ENCODE results near the gene KIRREL1. TPM values are rescaled to one million over a fixed set of nuclear protein-coding genes. Genes with fewer than 3 reads are reported as not detected.

The KIRREL1 gene
- total RNA-seq, 2 donors from 2014 or later, result 22.8 to 26.5 TPM

DNA sequence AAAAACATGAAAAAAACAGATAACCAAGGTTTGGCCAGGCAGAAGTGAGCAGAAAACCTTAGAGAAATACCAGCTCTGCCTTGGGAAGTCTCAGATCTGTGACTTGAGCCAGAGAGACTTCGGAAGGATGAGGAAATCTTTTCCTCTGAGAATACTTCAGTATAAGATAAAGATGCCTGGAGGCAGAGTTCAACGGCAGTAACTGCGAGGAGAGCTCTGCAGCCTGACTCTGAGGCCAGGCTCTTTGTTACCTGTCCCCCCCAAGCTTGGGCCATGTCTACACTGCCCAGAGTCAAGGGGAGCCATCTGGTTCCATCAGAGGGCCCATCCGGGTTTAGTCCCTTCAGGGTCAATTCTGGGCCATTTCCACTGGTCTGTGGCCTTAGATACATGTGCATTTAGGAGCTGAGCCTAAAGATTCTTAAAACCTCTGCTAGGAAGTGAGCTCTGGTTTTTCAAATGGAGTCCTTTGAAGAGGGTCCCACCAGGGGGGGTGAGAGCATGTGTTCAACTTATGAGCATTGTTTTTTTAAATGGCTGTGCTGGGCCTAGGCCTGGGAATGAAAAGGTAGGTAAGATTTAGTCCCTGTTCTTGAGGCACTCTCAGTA lies 8.7 kb downstream of the KIRREL1 start:
- TF ChIP-seq, protein P1, sequence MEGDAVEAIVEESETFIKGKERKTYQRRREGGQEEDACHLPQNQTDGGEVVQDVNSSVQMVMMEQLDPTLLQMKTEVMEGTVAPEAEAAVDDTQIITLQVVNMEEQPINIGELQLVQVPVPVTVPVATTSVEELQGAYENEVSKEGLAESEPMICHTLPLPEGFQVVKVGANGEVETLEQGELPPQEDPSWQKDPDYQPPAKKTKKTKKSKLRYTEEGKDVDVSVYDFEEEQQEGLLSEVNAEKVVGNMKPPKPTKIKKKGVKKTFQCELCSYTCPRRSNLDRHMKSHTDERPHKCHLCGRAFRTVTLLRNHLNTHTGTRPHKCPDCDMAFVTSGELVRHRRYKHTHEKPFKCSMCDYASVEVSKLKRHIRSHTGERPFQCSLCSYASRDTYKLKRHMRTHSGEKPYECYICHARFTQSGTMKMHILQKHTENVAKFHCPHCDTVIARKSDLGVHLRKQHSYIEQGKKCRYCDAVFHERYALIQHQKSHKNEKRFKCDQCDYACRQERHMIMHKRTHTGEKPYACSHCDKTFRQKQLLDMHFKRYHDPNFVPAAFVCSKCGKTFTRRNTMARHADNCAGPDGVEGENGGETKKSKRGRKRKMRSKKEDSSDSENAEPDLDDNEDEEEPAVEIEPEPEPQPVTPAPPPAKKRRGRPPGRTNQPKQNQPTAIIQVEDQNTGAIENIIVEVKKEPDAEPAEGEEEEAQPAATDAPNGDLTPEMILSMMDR (conservative IDR thresholded peaks at IDR 0.05), result peak; percentile 29

DNA sequence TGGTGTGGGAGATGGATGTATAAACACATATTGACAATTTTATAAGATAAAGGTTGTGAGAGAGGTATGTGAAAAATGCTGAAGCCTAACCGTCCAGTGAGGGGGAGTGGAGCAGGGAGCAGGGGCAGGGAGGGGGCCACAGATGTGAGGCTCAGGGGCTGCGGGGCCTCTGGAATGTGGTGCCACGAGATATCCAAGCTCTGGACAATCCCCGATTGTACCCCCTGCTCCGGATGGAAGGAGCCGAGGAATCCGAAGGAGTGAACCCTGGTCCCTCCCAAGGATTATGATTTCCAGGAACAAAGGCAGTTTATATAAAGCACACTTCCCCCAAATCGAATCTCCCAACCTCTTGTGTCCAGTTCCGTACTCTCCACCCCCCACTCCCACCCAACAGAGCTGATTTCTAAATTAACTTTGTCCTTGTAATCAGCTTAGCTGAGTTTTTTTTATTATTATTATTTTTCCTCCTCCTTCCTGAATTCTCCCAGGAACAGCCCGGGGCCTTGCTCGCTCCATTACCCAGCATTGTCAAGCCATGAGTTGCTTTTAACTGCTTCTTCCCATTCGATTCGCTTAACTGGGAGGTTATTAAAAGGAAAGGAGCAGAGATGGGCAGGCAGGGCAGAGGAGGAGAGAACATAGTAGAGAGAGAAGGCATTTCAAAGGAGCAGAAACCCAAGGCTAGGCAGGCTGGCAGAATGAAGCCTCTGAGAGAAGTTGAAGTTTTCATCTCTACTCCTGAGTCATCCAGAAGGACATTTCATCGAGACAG lies 9.4 kb downstream of the KIRREL1 start:
- Mint-ChIP-seq H3K4me3 (no peak overlapping the region), H3K4me1 (peaks cover 42% of the 10 kb centered on the region), H3K27ac (peak overlapping the region; percentile 62), H3K36me3 (ENCODE audit: low read depth) (no peaks in the 10 kb centered on the region), H3K9me3 (no peaks in the 10 kb centered on the region), H3K27me3 (ENCODE audit: insufficient read depth) (no peaks in the 10 kb centered on the region)
- TF ChIP-seq, protein P1 (conservative IDR thresholded peaks at IDR 0.05), result no peak
- peak overlapping the region; percentile 91 for H3K27ac ChIP-seq (ENCODE audit: low read depth, low read length)
- no peak overlapping the region for H3K9ac ChIP-seq (ENCODE audit: extremely low read depth, low read length, poor library complexity, severe bottlenecking)
- WGBS, 2 experiments (ENCODE audit: insufficient coverage in 1 of 2, insufficient read length in 1 of 2), result 61 to 79% methylated on average over 13 to 14 of the region's 14 CpGs
- DNase-seq, result no peak
- no peaks in the 10 kb centered on the region for H3K27me3 ChIP-seq (ENCODE audit: control insufficient read depth, insufficient read depth, low read length, poor library complexity, severe bottlenecking)
- no peak overlapping the region for H3K4me3 ChIP-seq (ENCODE audit: low read length)
- no peaks in the 10 kb centered on the region for H3K36me3 ChIP-seq (ENCODE audit: control insufficient read depth, insufficient read depth, low read length)
- H3K4me1 ChIP-seq (ENCODE audit: control insufficient read depth, insufficient read depth, low read length), result peaks cover 23% of the 10 kb centered on the region
- no peaks in the 10 kb centered on the region for H3K9me3 ChIP-seq (ENCODE audit: control insufficient read depth, low read length)

More for the DNA sequence above, 8.7 kb downstream of the KIRREL1 start:
- Histone ChIP-seq H3K4me1 (ENCODE audit: control insufficient read depth, insufficient read depth, low read length) (peaks cover 19% of the 10 kb centered on the region), H3K9ac (ENCODE audit: extremely low read depth, low read length, poor library complexity, severe bottlenecking) (no peak overlapping the region), H3K4me3 (ENCODE audit: low read length) (no peak overlapping the region), H3K9me3 (ENCODE audit: control insufficient read depth, low read length) (no peaks in the 10 kb centered on the region), H3K36me3 (ENCODE audit: control insufficient read depth, insufficient read depth, low read length) (peaks cover under 1% of the 10 kb centered on the region), H3K27ac (ENCODE audit: low read depth, low read length) (peak overlapping the region; percentile 91), H3K27me3 (ENCODE audit: control insufficient read depth, insufficient read depth, low read length, poor library complexity, severe bottlenecking) (no peaks in the 10 kb centered on the region)
- H3K27ac Mint-ChIP-seq, result peak overlapping the region; percentile 62
- no peaks in the 10 kb centered on the region for H3K36me3 Mint-ChIP-seq (ENCODE audit: low read depth)
- DNase-seq, result no peak
- H3K9me3 Mint-ChIP-seq, result no peaks in the 10 kb centered on the region
- no peak overlapping the region for H3K4me3 Mint-ChIP-seq
- 69 to 79% methylated on average over 4 of the region's 4 CpGs for WGBS, 2 experiments (ENCODE audit: insufficient coverage in 1 of 2, insufficient read length in 1 of 2)
- no peaks in the 10 kb centered on the region for H3K27me3 Mint-ChIP-seq (ENCODE audit: insufficient read depth)
- H3K4me1 Mint-ChIP-seq, result peaks cover 35% of the 10 kb centered on the region

DNA sequence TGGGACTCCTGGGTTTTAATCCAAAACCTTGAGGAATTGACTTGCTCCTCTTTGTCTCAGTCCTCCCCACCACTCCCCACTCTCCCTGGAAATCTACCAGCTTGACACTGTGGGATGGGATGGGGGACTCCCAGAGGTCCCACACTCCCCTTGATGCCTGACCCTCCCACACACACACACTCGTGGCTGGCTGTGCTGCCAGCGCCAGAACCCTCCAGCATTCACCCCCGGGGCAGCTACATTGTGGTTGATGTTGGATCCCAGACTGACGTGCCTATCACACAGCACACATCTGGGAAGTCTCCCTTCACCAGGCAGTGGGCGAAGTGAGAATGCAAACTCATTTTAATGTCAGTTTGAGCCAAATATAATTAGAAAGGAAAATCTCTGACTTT lies 10.0 kb downstream of the KIRREL1 start:
- 80 to 89% methylated on average over 3 to 5 of the region's 5 CpGs for WGBS, 2 experiments (ENCODE audit: insufficient coverage in 1 of 2, insufficient read length in 1 of 2)
- DNase-seq, result no peak
- Mint-ChIP-seq H3K4me1 (peaks cover 48% of the 10 kb centered on the region), H3K36me3 (ENCODE audit: low read depth) (no peaks in the 10 kb centered on the region), H3K4me3 (no peak overlapping the region), H3K27me3 (ENCODE audit: insufficient read depth) (no peaks in the 10 kb centered on the region), H3K9me3 (no peaks in the 10 kb centered on the region), H3K27ac (peak overlapping the region; percentile 54)
- H3K36me3 ChIP-seq (ENCODE audit: control insufficient read depth, insufficient read depth, low read length), result no peaks in the 10 kb centered on the region
- peaks cover 29% of the 10 kb centered on the region for H3K4me1 ChIP-seq (ENCODE audit: control insufficient read depth, insufficient read depth, low read length)
- H3K4me3 ChIP-seq (ENCODE audit: low read length), result no peak overlapping the region
- no peaks in the 10 kb centered on the region for H3K9me3 ChIP-seq (ENCODE audit: control insufficient read depth, low read length)
- H3K27me3 ChIP-seq (ENCODE audit: control insufficient read depth, insufficient read depth, low read length, poor library complexity, severe bottlenecking), result no peaks in the 10 kb centered on the region
- H3K27ac ChIP-seq (ENCODE audit: low read depth, low read length), result peak overlapping the region; percentile 91
- no peak overlapping the region for H3K9ac ChIP-seq (ENCODE audit: extremely low read depth, low read length, poor library complexity, severe bottlenecking)
- TF ChIP-seq, protein P1 (conservative IDR thresholded peaks at IDR 0.05), result no peak

All from endodermal cell (in vitro differentiated cells).